ENCODE results near the gene FEM1A.
A peak's percentile ranks its signal among the peaks of the same experiment; 100 is the strongest.

GRCh38 chr19:4811328-4812131 is 20.0 kb downstream of the FEM1A start:
- TF ChIP-seq CTCF (IDR thresholded peaks at IDR 0.05) (peak; percentile 90), EZH2 (IDR thresholded peaks at IDR 0.05; ENCODE audit: borderline replicate concordance, insufficient read depth, low read depth, low read length, poor library complexity, severe bottlenecking) (no peak)
